Epidermal melanocyte (primary cell): ENCODE data around the gene TMEM63B.
A peak's percentile ranks its signal among the peaks of the same experiment; 100 is the strongest.
"Not testable (repeated sequence)": the region's sequence is repeated elsewhere in the genome, so short reads cannot be mapped to it uniquely, and the experiment has no call there.

ENCODE experiments used
- DNase-seq: peaks from one replicate; pipeline ENCODE4 v3.0.0; 2011; ENCODE audit warnings: low spot score; ENCODE audit not compliant: insufficient read length

TMEM63B gene

DNA sequence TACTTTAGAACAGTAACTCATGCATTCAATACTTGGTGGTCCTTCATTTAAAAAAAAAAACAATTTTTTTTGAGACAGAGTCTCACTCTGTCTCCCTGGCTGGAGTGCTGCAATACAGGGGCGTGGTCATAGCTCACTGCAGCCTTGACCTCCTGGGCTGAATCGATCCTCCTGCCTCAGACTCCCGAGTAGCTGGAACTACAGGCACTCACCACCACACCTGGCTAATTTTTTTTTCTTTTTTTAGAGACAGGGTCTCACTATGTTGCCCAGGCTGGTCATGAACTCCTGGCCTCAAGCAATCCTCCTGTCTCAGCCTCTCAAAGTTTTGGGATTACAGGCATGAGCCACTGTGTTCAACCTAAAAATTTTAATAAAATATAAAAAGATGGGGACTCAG lies 17.2 kb downstream of the TMEM63B start:
- DNase-seq: not testable (repeated sequence)

DNA sequence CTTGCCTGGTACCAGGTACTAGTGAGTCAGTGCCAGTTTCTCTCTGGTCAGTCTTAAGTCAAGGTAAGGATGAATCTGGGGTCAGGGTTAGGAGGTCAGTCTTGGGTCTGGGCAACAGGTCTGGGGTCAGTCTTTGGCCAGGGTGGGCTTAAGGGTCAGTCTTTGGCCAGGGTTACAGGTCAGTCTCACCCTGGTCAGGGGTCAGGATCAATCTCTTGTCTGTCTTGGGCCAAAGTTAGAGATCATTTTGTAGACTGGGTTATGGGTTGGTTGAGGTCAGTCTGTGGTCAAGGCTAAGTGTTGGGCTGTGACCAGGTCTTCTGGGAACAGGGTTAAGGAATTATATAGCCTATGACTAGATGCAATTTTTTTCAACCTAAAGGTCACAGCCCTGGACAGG lies 18.5 kb downstream of the TMEM63B start:
- no peak for DNase-seq

DNA sequence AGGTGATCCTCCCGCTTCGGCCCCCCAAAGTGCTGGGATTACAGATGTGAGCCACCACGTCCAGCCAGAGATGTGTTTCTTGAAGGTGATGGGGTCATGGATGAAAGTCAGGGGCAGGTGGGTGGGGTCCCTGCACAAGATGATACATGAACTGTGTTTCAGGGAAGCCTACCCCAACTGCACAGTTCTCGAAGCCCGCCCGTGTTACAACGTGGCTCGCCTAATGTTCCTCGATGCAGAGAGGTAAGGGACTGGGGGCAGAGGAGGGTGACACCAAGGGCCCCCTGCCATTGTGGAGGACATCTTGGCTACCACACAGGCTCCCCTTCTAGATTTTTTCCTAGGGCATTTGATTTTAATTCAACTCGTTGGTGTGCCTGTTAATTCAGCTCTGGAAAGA lies 19.3 kb downstream of the TMEM63B start:
- DNase-seq: no peak

DNA sequence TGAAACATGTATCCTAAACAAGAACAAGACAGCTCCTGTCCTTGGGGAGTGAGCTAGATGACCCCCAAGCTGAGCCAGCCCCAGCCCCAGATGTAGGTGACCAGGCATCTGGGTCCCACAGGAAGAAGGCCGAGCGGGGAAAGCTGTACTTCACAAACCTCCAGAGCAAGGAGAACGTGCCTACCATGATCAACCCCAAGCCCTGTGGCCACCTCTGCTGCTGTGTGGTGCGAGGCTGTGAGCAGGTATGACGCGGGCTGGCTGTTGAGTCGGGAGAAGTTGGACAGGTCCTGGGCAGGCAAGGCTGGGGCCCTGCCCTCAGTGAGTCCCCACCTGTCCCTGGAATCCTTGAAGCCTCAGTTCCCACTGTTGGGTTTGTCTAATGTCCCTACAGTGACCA lies 19.9 kb downstream of the TMEM63B start:
- DNase-seq: no peak

DNA sequence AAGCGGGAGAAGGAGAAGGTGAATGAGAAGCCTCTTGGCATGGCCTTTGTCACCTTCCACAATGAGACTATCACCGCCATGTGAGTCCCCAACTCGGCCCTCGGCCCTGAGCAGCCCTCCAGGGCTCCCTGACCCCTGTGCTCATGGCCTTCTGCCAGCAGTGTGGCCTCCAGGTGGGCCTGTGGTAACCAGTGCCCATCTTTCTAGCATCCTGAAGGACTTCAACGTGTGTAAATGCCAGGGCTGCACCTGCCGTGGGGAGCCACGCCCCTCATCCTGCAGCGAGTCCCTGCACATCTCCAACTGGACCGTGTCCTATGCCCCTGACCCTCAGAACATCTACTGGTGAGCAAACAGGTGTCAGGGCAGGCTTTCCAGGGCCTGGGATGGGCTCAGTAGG lies 21.0 kb downstream of the TMEM63B start:
- DNase-seq: no peak

DNA sequence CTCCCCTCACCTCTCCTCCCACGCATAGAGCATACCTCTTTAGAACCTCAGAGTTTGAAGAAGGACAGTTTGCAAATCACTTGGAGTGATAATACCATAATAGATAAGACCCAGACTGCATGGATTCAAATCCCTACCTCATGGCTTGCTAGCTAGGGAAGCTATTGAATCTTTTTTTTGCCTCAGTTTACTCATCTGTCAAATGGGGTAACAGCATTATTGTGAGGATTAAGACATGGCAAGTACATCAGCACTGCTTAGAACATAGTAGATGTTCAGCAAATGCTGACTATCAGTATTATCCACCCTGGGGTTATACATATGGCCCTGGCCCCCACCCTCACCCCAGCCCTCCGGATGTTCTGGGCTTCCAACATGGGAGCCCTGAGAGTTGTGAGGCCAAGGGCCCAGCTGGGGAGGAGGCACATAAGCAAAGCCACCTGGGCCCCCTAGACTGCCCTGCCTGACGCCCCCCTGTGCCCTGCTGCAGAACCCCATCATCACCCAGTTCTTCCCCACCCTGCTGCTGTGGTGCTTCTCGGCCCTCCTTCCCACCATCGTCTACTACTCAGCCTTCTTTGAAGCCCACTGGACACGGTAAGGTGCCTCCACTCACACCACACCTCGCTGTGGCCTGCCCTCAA lies 22.1 kb downstream of the TMEM63B start:
- DNase-seq: no peak

DNA sequence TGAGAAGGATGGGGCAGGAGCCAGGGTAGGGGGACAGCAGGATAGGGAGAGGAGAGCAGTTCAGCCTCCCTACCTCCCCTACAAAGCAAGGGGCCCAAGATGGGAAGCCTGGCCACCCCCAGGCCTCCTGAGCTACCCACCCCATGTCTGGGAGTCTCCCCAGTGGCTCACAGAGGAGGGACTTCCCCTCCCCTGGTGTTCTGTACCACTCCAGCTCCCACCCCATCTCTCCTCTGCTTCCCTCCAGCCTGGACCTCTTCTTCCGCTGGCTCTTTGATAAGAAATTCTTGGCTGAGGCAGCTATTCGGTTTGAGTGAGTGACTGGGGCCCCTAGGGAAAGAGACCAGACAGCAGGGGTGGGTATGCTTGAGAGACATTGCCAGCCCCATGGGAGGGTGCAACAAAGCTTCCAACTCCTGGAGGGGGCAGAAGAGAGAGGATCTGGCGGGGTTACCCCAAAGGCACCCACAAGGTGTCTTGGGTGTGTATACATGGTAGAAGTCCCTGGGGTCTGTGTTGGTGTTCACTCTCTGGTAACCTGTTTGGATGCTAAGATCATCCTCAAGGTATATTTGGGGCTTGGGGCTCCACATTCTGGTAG lies 23.1 kb downstream of the TMEM63B start:
- DNase-seq: no peak

DNA sequence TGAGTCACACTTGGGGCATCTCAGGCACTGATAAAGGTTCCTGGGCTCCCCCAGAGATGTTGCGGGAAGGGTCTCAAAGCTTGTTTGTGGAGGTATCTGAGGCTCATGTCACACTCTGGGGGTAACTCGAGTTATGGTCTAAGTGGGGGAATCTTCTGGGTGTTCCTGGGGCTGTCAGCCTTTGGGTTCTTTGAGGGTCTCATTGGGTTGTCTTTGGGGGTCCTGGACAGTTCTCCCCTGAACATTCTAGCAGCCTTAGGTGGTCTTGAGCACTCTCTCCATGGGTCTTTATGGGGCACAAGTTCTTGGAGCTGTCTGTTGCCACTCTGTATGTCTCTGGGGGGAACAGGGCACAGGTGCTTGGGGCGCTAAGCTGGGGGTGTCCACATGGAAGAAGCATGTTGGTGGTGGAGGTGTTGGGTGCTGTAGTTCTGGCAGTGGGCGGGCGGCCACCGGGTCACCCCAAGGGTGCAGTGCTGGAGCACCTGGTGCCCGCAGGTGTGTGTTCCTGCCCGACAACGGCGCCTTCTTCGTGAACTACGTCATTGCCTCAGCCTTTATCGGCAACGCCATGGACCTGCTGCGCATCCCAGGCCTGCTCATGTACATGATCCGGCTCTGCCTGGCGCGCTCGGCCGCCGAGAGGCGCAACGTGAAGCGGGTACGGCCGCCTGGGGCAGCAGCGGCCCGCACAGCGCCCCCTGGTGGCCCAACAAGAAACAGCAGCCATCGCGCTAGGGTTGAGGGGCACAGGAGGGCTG lies 24.2 kb downstream of the TMEM63B start:
- DNase-seq: peak; percentile 68

DNA sequence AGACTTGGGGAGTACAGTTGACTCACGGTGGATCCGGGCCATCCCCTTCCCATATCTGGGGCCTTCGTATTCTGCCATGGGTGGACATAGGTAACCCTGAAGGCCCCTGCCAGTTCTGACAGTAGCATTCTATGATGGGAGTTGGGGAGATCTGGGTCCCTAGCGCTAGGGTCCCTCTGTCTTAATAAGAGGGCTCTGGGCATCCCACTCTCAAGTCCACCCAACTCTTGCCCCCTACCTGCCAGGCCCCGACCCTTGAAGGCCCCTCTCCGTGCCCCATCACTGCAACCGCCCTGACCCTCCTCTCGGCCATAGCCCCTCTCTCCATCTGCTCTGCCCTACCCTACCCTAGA lies 24.7 kb downstream of the TMEM63B start:
- DNase-seq: no peak

DNA sequence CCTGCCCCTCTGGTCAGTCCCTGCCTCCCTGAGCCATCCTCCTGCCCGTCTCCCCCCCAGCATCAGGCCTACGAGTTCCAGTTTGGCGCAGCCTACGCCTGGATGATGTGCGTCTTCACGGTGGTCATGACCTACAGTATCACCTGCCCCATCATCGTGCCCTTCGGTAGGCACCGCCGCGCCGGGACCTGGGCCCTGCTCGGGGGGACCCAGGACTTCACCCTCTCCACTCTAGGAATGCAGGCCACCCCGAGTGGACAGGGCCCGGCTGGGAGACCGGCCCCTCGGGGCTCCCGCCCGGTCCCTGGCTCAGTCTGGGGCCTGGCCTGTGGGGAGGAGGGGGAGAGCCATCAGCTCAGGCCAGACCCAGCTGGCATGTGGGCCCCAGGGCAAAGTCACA lies 25.2 kb downstream of the TMEM63B start:
- no peak for DNase-seq

DNA sequence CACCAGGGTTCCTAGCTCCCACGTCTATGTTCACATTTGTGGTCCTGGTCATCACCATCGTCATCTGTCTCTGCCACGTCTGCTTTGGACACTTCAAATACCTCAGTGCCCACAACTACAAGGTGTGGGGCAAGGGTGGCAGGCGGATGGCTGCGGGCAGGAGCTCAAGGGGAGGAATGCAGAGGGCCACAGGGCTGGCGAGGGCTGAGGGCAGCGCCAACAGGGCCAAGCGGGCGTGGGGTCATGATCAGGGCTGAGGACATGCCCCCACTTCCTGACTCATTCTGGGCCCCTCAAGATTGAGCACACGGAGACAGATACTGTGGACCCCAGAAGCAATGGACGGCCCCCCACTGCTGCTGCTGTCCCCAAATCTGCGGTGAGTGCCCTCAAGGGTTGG lies 26.7 kb downstream of the TMEM63B start:
- no peak for DNase-seq

DNA sequence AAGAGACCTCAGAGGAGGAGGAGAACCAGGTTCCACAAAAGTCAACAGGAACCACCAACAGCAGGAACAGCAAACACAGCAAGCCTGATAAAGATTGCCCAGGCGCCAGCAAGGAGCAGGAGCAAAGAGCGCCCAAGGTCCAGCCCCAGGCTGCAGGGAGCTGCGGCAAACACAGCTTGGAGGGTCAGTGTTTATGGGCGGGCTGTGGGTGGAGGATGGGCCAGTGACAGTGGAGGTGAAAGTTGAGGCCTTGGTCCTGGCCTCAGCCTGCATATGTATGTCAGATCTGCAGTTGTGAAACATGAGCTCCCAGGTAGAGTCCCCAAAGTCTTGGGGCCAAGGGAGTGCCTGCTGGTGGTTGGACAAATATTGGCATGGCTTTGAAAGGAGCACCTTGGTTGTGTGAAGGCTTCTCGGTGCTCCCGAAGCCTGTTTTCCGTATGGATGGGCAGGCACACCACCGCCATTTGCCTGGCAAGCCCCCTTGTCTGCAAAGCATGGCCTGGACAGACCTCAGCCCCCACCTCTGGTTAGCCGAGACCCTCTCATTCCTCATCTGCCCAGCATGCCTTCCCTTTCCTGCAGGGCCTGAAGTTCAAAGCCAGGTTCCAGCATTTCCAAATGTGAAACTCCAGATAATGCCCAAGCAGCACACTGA lies 29.3 kb downstream of the TMEM63B start:
- no peak for DNase-seq

DNA sequence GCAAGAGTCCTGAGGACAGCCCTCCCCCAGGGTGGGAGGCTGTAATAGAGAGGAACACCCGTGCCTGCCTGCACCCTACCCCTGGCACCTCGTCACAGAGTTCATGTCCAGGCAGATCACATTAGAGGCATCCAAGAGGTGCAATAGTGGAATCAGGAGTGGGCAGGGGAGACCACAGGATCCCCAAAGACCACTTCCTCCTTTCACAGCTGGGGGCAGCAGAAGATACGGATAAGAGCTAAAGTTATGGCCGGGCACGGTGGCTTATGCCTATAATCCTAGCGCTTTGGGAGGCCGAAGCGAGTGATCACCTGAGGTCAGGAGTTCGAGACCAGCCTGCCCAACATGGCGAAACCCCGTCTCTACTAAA lies 29.8 kb downstream of the TMEM63B start:
- DNase-seq: no peak

DNA sequence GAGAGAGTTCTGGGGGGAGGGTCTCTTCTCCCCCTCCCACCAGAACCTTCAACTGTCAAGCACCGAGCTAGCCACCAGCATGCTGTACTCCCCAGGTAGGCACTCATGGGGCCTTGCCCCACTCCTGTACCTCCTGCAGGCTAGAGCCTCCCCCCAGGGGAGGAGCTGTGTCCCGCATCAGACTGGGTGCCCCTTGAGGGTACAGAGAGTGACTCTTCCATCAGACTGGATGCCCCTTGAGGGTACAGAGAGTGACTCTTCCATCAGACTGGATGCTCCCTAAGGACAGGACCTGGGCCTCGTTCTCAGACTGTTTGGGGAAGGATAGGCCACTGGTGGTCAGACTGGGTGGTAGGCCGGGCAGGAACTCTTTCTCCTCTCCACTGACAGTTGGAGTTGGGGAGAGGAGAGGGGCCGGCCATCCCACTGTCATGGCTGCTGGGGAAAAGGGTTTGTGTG lies 31.4 kb downstream of the TMEM63B start, which contains the start of gene CAPN11:
TSS of gene CAPN11 (plus strand) at position 51 of the 459 bp plus-strand sequence. CDS start at position 80, 29 bp downstream.
- DNase-seq: no peak

DNA sequence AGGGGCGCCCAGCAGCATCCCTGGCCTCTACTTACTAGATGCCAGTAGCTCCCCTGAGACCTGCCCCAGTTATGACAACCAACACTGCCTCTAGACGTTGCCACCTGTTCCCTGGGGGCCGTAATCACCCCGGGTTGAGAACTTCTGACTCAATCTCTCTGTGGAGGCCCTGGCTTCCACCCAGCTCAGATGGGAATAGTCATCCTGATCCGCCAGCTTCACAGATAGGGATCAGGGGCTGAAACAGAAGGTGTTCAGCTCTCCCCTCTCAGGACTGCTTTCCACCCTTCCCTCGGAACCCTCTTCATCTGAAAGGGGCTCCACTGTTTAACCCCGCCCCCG lies 34.6 kb downstream of the TMEM63B start:
- DNase-seq: no peak

DNA sequence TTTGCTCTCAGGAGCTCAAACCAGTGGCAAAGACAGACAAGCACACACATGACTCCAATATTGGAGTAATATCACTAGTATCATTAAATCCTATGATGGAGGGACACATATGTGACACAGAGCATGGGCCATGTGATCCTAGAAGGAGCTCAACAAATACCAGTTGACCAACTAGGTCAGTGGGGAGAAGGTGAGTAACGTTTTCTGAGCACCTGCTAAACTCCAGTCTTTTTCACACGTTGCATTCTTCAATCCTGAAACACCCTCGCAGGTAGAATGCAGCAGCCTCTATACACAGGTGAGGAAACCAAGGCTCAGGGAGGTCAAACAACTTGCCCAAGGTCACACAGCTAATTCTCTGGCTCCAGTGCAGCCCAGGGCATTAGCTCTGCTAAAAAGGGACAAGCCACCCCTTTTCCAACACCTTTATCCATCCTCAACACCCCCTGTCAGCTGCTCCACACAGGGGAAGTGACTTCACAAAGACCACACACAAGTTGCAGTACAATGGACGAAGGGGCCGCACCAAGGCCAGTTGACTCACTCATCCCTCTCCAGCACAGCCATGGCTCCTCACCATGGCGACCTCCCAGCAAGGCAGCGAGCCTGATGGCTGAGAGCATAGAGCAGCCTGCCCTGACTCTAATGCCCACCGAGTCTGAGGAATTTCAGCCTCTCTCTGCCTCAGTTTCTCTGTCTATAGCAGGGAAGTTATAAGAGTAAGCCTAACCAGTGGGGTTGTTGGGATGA lies 35.7 kb downstream of the TMEM63B start:
- no peak for DNase-seq

DNA sequence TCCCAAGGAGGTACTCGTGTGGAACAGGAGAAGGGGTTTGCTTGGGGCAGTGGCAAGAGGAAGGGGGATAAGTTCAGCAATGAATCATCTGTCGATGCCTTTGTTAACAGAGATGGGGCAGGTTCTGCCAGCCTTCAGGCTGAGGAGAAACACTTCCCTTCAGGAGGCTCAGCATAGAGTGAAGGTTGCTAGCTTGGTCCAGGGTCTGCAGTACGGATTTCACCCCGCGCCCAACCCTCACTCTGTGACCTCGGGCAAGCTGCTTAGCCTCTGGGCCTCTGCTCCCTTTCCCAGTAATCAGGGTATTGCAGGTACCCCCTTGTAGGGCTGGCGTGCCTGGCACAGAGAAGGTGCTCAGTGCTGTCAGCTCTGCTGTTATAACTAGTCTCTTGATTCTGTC lies 38.8 kb downstream of the TMEM63B start:
- no peak for DNase-seq

DNA sequence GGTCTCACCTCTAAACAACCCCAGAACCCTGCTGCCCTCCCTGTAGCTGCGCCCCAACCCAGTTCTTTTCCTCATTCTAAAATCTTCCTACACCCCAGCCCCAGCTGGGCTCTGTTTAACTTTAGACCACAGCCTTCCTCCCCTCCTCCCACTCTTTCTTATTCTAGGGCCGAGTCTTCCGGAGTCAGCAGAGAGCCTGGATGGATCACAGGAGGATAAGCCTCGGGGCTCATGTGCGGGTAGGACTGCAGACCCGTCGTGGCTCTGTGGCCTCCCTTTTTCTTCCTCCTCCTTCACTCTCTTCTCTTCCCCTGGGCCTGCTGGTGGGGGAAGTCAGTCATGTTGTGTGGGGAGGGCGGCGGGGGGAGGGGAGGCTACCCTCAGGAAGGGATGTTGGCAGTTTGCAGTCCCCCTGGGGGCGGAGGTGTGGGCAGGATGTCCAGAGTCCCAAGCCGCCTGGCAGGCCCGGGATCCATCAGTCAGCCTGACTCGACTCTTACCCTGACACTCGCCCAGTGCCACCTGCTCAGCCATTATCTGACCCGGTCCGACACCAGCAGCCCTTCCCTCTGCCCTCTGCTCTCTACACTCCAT lies 39.3 kb downstream of the TMEM63B start:
- DNase-seq: peak; percentile 70

DNA sequence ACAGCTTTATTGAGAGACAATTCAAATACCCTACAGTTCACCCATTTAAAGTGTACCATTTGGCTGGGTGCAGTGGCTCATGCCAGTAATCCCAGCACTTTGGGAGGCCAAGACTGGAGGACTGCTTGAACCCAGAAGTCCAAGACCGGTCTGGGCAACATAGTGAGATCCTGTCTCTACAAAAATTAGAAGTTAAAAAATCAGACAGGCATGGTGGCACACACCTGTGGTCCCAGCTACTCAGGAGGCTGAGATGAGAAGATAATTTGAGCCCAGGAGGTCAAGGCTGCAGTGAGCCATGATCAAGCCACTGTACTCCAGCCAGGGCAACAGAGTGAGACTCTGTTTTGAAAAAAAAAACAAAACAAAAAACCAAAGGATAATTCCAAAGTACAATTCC lies 40.2 kb downstream of the TMEM63B start:
- no peak for DNase-seq

DNA sequence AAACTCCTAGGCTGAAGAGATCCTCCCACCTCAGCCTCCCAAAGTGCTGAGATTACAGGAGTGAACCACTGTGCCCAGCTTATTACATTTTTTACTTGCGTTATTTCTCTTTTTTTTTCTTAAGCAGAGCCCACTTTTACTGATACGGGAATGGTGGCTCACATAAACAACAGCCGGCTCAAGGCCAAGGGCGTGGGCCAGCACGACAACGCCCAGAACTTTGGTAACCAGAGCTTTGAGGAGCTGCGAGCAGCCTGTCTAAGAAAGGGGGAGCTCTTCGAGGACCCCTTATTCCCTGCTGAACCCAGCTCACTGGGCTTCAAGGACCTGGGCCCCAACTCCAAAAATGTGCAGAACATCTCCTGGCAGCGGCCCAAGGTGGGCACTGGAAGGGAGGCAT lies 41.8 kb downstream of the TMEM63B start:
- no peak for DNase-seq

DNA sequence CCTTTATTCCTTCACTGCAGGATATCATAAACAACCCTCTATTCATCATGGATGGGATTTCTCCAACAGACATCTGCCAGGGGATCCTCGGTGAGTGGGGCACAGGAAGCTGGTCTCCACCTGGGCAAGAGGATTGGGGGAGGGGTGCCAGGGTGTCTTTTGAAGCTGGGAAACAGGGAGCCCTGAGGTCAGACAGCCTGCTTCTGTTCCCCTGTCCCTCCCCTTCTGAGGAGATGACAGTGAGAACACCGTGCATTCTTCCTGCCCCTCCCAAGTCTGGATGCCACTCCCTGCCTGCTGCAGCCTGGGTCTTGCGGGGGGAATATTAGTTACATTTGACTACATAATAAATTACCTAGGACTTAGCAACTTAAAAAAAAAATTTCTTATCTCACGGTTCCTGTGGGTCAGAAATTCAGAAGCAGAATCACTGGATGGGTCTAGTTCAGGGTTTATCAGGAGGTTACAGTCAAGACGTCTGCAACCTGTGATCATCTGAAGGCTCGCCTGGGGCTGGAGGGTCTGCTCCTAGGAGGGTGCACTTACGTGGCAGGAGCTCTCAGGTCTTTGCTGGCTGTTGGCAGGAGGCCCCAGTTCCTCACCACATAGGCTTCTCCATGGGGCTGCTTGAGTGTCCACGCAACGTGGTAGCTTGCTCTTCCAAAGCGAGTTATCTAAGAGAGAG lies 42.7 kb downstream of the TMEM63B start:
- DNase-seq: no peak
